PC-3 (cell line): ENCODE measurements around the gene PLPPR3.

Experiments used
- CTCF ChIP-seq: fragments of 300-600 bp; sonication (generic); conservative IDR thresholded peaks from 2 replicates; pipeline ENCODE4 v1.5.1; 2017; ENCODE audit warnings: antibody characterized with exemption, low read depth, mild to moderate bottlenecking, low read length
- EZH2 ChIP-seq: fragments of 300-600 bp; sonication (generic); IDR thresholded peaks from one replicate; pipeline ENCODE4 v1.6.1; 2017; ENCODE audit warnings: antibody characterized with exemption, mild to moderate bottlenecking, low read length; ENCODE audit not compliant: unreplicated experiment

GRCh38 chr19:843836-844545, 22.2 kb upstream of the PLPPR3 start:
- TF ChIP-seq CTCF (no peak), EZH2 (no peak)
